ENCODE data around the gene PGGHG.
"Not testable (repeated sequence)": the region's sequence is repeated elsewhere in the genome, so short reads cannot be mapped to it uniquely, and the experiment has no call there.

The PGGHG gene

DNA sequence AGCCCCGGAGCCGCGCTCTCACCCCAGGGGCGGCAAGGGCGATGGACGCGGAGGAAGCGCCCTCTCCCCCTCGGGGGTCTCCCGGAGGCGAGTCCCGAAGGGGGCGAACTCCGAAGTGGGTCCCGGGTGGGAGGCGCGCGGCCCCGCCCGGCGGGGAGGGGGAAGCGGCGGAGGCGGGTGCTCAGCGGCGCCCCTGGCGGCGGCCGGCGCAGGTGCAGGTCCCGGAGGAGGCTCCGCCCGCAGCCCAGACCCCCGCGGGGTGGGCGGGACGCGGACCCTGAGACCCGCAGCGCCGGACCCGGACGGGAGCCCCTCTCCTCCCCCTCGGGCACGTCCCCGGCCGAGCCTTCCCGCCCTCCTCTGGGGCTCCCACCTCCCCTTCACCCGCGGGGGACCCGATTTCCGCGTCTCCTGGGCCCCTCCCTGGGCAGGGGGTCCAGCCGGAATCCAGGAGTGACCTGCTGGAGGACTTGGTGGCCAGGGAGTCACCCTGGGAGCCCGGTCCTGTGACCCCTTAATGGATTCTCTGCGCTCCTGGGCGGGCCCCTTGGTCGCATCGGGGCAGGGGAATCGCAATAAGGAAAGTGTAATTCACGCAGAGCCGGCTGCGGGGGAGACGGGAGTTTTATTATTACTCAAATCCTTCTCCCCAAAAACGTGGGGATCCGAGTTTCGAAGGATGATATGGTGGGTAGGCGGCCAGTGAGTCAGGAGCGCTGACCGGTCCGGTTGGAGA is 22.3 kb downstream of the PGGHG start:
- DNase-seq (ENCODE audit: low read depth, low spot score), result not testable (repeated sequence)

DNA sequence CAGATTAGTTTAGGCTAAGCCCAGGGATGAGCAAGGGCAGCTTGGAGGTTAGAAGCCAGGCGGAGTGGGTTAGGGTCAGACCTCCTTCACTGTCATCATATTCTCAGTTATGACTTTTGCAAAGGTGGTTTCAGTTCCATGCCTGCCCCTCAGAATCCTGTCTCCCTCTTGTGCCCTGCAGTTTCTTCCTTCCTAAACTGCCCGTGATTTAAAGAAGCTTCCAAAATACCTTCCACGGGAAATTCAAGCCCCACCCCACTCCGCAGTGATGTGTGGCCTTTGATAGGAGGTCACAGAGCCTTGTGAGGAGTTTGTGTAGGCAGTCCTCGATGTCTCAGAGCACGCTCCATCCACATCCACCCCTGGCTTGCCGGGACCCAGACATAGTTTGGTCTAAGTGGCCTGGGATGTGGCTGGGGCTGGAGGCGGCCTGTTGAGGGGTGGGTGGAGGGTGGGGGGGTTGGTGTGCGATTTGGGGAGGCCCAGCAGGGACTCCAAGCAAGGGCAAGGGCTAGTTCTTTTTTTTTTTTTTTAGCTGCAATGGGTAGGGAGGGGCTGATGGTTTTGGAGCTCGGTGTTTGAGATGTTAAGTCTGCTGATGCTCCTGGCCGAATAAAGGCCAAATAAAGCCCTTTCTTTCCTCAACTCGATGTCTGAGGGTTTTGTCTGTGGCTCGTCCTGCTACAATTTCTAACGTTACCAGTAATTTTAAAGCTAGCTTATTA is 23.3 kb downstream of the PGGHG start:
- H3K27ac ChIP-seq, result no peak overlapping the region
- no peak for DNase-seq (ENCODE audit: low read depth, low spot score)

More for the DNA sequence above, 22.3 kb downstream of the PGGHG start:
- not testable (repeated sequence) for H3K27ac ChIP-seq

DNA sequence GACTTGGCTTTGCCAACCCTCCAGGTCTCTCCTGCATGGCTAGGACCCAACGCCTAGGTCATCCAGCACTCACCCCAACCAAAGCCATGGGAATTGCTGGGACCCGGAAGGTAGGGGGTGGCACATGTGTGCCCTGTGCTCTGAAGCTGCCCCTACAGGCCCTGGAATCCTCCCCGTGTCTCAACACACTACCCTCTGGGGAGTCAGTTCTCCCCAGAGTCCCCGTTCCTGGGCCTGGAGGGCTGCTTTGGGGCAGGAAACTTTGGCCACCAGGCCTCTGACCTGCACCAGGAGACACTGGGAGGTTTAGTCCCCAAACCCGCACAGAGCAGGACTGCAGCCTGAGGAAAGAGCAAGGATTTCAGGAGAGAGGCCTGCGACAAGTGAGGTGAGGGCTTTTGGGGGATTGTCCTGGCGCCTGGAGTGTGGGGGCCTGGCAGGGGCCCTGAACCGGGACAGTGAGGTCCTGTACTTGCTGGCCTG is 24.4 kb downstream of the PGGHG start:
- DNase-seq (ENCODE audit: low read depth, low spot score), result no peak
- no peak overlapping the region for H3K27ac ChIP-seq

DNA sequence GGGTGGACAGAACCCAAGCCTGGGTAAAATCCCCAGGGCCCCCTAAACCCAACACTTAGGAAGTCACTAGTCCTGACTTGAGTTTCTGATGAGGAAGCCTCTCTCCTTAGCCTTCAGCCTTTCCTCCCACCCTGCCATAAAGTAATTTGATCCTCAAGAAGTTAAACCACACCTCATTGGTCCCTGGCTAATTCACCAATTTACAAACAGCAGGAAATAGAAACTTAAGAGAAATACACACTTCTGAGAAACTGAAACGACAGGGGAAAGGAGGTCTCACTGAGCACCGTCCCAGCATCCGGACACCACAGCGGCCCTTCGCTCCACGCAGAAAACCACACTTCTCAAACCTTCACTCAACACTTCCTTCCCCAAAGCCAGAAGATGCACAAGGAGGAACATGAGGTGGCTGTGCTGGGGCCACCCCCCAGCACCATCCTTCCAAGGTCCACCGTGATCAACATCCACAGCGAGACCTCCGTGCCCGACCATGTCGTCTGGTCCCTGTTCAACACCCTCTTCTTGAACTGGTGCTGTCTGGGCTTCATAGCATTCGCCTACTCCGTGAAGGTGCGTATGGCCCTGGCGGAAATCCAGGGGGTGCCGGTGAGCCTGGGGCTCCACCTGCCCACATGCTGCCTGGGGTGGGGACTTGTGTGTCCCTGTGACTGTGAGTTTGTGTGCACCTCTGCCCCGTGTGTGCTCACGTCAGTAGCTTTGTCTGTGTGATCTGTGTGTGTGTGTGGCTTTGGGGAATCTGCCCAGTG is 25.0 kb downstream of the PGGHG start, which contains the start of gene IFITM1:
Gene IFITM1, plus strand, starts transcription at position 254 of the 767 bp plus-strand sequence. Its CDS starts 131 bp downstream, at position 385.
- no peak within 1 kb of the TSS for H3K27ac ChIP-seq

DNA sequence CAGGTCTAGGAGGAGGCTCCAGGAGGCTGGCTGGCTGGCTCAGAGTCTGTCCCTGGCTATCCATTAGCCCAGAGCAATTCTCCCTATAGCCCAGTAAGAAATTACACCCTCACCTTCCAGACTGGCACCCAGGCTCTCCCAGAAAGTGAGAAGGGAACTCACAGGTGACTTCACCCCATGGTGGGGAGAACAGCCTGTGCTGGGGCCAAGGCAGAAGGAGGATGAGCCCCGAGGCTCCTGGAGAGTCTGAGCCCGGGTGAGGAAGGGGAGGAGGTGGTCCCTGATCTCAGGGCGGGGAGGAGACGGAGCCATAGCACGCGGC is 25.6 kb downstream of the PGGHG start:
- not testable (repeated sequence) for DNase-seq (ENCODE audit: low read depth, low spot score); H3K27ac ChIP-seq

More for the DNA sequence above, 25.0 kb downstream of the PGGHG start, which contains the start of gene IFITM1:
- DNase-seq (ENCODE audit: low read depth, low spot score), result no peak

DNA sequence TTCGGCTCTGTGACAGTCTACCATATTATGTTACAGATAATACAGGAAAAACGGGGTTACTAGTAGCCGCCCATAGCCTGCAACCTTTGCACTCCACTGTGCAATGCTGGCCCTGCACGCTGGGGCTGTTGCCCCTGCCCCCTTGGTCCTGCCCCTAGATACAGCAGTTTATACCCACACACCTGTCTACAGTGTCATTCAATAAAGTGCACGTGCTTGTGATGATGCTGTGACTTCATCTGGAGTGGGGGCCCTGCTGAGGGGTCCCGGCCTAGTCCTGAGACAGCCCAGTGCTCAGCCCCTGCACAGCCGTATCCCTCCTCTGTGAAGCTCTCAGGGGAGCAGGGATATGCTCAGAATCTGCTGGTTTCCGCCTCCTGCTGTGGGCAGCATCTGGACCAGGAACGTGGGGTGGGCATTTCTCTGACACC is 26.1 kb downstream of the PGGHG start:
- DNase-seq (ENCODE audit: low read depth, low spot score), result no peak

DNA sequence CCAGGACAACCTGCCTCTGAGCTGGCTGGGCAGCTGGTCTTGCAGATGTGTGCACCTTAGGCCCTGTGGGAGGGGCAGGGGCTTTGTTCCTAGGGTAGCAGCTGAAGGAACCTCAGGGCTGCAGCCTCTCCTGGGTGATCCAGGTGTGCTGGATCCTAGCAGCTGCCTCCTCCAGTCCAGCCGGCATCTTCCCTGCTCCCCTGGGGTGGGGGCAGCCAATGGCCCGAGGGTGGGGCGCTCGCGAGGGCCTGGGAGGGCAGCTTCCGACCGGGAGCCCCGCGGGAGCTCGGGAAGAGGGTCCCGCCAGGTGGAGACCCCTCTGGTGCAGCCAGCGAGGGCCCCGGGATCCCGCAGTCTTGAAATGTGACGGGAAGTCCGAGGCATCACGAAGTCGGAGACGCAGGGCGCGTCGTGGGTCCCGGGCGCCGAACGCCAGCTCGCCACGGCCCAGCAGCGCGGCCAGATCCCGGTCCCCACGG is 26.6 kb downstream of the PGGHG start:
- no peak overlapping the region for H3K27ac ChIP-seq

More for the DNA sequence above, 26.1 kb downstream of the PGGHG start:
- no peak overlapping the region for H3K27ac ChIP-seq

DNA sequence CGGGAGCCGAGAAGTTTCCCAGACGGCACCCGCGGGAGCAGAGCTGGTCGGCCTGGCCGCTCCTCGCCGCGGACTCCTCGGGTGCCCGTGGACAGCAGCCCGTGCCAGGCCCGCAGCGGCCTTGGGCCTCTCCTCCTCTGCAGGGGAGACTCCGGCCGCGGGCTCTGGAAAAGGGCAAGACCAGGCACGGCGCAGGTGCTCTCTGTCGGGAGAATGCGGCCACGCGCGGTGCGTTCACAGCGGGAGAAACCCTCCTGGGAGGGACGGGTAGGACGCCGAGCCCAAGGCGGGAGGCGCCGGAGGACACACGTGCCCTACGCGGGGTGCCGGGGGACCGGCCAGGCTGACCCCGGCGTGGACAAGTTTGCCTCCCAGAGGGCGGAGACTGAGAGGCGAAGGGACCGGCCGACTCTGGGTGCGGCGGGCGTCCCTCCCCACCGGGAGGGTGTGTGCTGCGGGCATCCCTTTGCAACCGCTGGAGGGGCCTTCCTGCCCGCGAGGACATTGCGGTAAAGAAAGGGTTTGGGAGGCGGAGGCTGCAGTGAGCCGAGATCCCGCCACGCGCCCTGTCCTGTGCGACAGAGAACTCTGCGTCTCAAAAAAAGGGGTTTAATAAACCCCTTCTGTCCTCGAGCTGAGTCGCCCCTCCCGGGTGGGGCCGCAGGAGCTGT is 27.2 kb downstream of the PGGHG start:
- no peak for DNase-seq (ENCODE audit: low read depth, low spot score)
- H3K27ac ChIP-seq, result no peak overlapping the region

More for the DNA sequence above, 26.6 kb downstream of the PGGHG start:
- no peak for DNase-seq (ENCODE audit: low read depth, low spot score)

DNA sequence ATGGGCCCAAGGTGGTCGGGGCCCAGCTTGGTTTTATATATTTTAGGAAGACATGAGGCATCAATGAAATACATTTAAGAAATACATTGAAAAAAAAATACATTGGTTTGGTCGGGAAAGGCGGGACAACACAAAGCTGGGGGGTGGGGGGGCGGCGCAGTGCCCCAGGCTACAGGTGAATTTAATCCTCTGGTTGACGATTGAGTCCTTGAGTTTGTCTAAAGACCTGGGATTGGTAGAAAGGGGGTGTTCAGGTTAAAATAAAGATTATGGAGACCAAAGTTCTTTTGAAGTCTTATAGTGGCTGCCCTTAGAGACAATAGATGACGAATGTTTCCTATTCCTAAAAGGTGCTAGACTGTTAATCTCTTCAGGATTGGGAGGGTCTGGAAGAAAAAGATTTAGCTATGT is 28.0 kb downstream of the PGGHG start:
- no peak for DNase-seq (ENCODE audit: low read depth, low spot score)
- no peak overlapping the region for H3K27ac ChIP-seq

DNA sequence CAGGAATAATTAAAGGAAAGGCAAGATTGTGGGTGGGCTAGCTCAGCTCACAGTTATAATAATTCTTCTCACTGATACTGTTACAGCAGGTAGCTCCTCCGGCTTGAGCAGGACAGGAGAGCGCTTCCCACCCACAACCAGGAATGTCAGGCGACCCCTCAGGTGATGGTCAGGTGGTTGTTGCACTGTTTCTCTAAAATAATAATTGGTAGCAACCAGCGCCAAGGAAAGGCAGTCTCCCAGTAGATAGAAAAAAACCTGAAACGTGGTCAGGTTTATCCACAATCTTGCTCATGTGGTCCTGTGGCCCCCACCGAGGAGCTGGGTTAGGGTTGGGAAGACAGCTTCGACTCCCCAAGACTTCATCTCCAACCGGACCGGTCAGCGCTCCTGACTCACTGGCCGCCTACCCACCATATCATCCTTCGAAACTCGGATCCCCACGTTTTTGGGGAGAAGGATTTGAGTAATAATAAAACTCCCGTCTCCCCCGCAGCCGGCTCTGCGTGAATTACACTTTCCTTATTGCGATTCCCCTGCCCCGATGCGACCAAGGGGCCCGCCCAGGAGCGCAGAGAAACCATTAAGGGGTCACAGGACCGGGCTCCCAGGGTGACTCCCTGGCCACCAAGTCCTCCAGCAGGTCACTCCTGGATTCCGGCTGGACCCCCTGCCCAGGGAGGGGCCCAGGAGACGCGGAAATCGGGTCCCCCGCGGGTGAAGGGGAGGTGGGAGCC is 28.9 kb downstream of the PGGHG start:
- DNase-seq (ENCODE audit: low read depth, low spot score); H3K27ac ChIP-seq: not testable (repeated sequence)

DNA sequence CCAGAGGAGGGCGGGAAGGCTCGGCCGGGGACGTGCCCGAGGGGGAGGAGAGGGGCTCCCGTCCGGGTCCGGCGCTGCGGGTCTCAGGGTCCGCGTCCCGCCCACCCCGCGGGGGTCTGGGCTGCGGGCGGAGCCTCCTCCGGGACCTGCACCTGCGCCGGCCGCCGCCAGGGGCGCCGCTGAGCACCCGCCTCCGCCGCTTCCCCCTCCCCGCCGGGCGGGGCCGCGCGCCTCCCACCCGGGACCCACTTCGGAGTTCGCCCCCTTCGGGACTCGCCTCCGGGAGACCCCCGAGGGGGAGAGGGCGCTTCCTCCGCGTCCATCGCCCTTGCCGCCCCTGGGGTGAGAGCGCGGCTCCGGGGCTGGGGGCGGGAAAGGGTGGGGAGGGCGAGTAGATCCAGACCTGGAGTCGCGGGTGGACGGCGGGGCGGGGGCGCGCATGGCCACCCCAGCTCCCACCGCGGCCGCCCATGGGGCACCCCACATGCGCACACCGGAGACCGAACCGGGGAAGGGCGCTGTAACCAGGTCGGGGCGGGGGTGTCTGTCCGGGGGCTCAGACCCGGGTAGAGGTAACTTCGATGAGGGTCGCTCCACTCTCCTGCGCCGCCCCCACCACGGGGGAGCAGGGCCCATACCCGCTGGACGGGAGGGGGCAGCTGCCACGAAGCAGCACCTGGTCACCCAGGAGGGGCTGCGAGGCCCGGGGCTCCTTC is 29.6 kb downstream of the PGGHG start:
- not testable (repeated sequence) for H3K27ac ChIP-seq; DNase-seq (ENCODE audit: low read depth, low spot score)

DNA sequence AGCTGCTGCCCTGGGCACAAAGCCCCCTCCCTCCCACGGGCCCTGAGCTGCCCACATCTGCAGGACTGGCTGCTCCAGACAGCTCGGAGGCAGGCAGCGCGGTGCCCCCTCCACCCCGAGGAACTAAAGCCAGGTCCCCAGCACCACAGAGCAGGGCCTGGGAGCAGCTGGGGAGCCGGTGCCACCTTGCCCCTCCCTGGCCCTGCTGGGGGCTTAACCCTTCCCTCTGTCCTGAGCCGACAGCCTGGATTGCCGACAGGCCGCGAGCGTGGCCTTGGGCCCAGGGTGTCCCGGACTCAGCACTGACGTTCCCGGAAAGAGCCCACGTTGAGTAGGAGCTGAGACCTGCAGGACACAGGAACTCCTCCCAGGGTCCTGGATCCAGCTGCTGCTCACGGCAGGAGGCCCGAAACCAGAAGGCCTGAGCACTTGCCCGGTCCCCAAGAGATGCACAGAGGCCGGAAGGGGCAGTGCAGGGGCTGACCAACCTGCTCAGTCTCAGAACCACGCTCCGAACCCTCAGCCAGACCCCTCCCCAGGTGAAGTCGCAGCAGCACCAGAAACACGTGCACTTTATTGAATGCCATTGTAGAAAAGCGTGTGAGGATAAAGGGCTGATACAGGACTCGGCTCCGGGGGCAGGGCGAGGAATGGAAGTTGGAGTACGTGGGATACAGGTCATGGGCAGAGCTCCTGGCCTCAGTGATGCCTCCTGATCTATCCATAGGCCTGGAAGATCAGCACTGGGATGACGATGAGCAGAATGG is 30.4 kb downstream of the PGGHG start:
- peak overlapping the region; percentile 84 for H3K27ac ChIP-seq
- DNase-seq (ENCODE audit: low read depth, low spot score), result not testable (repeated sequence)

DNA sequence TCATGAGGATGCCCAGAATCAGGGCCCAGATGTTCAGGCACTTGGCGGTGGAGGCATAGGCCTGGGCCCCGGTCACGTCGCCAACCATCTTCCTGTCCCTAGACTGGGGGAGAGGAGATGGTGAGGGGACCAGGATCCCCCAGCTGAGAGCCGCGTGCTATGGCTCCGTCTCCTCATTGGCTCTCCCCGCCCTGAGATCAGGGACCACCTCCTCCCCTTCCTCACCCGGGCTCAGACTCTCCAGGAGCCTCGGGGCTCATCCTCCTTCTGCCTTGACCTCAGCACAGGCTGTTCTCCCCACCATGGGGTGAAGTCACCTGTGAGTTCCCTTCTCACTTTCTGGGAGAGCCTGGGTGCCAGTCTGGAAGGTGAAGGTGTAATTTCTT is 31.0 kb downstream of the PGGHG start:
- H3K27ac ChIP-seq, result peak overlapping the region; percentile 84
- DNase-seq (ENCODE audit: low read depth, low spot score), result not testable (repeated sequence)

DNA sequence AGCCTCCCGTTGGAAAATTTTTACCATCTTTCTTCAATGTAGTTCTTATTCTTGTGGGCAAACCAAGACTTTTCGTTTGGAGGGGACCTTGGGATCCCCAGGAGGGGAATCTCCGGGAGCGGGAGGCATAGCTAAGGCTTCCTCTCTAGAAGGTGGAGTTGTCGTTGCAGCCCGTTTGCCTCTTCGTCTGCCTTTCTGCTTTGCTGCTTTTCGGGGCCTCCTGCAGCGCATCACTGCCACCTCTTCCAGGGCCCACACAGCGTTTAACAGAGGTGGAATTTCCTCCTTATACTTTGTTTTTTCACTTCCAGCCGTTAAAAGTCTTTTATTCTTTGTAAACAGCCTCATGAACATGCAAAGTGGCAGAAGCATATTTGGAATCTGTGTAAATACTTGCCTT is 35.2 kb downstream of the PGGHG start:
- no peak overlapping the region for H3K27ac ChIP-seq
- DNase-seq (ENCODE audit: low read depth, low spot score), result no peak

DNA sequence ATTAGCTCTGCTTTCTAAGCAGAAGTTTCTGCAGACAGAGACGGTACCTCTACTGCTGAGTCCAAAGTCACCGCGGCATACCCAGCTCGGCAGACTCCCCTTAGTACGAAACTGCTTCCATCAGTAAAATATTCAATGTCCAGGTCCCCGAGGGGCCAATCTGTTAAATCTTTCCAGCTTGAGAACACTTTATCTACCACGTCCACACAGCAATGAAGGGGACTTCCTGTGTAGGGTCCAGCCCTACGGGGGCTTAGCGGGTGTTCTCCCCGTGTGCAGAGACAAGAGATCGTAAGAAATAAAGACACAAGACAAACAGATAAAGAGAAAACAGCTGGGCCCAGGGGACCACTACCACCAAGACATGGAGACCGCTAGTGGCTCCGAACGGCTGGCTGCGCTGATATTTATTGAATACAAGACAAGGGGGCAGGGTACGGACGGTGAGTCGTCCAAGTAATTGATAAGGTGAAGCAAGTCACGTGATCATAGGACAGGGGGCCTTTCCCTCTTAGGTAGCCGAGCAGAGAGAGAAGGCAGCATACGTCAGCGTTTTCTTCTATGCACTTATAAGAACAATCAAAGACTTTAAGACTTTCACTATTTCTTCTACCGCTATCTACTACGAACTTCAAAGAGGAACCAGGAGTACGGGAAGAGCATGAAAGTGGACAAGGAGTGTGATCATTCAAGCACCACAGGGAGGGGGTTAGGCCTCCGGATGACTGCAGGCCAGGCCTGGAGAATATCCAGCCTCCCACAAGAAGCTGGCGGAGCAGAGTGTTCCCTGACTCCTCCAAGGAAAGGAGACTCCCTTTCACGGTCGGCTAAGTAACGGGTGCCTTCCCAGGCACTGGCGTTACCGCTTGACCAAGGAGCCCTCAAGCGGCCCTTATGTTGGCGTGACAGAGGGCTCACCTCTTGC is 35.9 kb downstream of the PGGHG start:
- DNase-seq (ENCODE audit: low read depth, low spot score); H3K27ac ChIP-seq: not testable (repeated sequence)

DNA sequence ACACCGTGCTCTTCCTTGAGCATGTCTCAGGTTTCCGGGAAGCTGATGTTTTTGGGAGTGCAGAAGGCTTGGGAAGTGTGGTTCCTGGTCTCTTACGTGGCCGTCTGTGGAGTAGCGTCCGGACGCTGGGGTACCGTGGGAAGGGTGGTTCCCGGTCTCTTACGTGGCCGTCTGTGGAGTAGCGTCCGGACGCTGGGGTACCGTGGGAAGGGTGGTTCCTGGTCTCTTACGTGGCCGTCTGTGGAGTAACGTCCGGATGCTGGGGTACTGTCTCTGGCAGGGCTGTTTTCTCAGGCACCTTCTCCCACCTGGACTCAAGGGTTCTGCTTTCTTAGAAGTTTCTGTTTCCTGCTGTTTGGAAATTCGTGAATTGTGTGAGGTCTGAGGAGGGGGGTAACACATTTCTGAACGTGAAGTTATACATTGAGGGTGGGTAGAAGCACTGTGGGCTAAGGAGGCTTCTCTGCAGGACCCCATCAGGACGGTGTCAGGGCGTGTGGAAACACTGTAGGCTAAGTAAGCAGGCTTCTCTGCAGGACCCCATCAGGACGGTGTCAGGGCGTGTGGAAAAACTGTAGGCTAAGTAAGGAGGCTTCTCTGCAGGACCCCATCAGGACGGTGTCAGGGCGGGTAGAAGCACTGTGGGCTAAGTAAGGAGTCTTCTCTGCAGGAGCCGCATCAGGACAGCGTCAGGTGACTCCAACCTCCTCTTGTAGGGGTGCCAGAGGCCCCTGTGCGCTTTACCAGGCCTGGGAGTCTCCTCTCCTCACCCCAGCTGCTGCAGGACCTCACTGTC is 37.1 kb downstream of the PGGHG start:
- no peak overlapping the region for H3K27ac ChIP-seq
- no peak for DNase-seq (ENCODE audit: low read depth, low spot score)

All from epithelial cell of prostate (primary cell).